ENCODE data around the gene RPL11.

The RPL11 gene

DNA sequence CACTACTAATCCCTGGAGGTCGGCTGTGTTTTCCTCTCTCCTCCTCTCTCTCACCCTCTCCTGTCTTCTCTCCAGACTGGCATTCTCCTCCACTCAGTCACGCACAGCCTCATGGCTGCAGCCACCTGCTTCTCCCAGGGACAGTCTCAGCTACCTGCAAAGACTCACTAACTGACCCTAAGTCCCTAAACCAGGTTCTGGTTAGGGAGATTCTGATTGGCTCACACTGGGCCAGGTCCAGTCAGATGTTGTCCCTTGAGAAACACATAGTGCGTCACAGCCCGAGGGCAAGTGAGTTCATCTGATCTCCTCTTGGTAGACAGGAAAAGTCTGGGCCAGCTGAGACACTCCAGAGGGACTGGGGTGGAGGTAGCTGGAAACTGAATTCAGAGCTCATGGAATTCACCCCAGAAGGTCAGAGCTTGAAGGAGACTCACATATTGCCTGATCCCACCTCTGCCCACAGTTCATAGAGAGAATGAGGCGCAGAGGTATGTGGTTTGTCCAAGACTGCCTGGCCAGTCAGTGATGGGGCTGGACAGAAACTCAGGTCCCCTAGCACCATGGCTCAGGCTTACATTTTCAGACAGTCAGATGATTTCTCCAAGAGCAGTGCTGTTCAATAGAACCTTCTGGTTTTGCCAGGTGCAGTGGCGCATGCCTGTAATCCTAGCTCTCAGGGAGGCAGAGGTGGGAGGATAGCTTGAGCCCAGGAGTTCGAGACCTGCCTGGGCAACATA is 40.4 kb upstream of the RPL11 start:
- no peak overlapping the region for H3K27ac ChIP-seq (ENCODE audit: insufficient read depth, low read depth, low read length, poor library complexity, severe bottlenecking)
- no peaks in the 10 kb centered on the region for H3K9me3 ChIP-seq (ENCODE audit: control insufficient read depth, low read length)
- no peaks in the 10 kb centered on the region for H3K4me1 ChIP-seq (ENCODE audit: control insufficient read depth, insufficient read depth, low read length)
- no peaks in the 10 kb centered on the region for H3K36me3 ChIP-seq (ENCODE audit: control insufficient read depth, insufficient read depth, low read length)
- WGBS, 2 experiments = 87 to 88% methylated on average over 6 of the region's 7 CpGs
- no peak overlapping the region for H3K4me3 ChIP-seq (ENCODE audit: insufficient read depth, low read depth, low read length)
- H3K27me3 ChIP-seq (ENCODE audit: control insufficient read depth, insufficient read depth, low read length, poor library complexity, severe bottlenecking) = no peaks in the 10 kb centered on the region

DNA sequence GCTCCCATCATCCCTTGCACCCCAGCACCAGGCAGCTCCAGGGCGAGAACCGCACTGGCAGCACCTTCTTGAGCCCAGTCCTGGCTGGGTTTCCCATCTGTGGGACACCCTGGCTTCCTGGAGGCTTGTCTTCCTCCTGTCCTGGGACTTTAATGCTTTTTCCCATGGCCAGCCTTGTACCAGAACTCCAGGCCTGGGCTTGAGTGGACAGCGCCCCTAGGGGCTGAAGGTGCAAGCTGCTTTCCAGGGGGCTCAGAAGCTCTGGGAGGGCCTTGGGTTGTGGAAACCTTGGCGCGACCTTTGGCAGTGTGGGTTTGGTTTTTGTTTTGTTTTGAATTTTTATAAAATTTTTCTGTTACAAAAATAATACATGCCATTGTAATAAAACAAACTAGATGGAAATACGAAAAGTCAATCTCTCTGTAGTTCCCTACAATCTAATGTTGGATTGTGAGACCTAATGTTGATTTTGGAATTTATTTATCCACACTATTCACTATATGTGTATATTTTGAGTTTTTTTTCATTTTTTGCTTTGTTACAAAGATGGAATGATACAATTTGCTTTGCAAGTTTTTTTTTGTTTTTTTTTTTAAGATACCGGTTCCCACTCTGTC is 33.8 kb upstream of the RPL11 start:
- 44 to 53% methylated on average over 5 to 6 of the region's 7 CpGs for whole genome bisulfite sequencing, 2 experiments
- Histone ChIP-seq H3K27ac (ENCODE audit: insufficient read depth, low read depth, low read length, poor library complexity, severe bottlenecking) (no peak overlapping the region), H3K4me1 (ENCODE audit: control insufficient read depth, insufficient read depth, low read length) (no peaks in the 10 kb centered on the region), H3K36me3 (ENCODE audit: control insufficient read depth, insufficient read depth, low read length) (no peaks in the 10 kb centered on the region), H3K9me3 (ENCODE audit: control insufficient read depth, low read length) (no peaks in the 10 kb centered on the region), H3K27me3 (ENCODE audit: control insufficient read depth, insufficient read depth, low read length, poor library complexity, severe bottlenecking) (no peaks in the 10 kb centered on the region), H3K4me3 (ENCODE audit: insufficient read depth, low read depth, low read length) (no peak overlapping the region)

DNA sequence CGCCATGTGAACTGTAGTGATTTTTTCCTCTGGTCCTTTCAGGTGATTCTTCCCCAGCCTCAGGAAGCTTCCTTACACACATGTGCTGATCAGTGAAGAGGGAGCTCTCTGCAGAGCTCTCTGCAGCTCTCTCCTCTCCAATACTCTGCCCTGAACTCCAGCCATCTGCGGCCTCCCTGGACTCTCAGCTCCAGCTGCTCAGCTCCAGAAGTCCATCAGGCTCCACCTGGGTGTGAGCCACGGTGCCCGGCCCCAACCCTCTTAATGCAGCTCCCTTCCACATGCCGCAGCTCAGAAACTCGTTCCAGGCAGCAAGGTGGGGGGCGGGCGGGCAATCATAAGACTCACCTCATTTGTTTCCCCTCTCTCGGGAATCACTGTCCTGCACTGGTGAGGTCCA is 30.9 kb upstream of the RPL11 start:
- no peaks in the 10 kb centered on the region for H3K9me3 ChIP-seq (ENCODE audit: control insufficient read depth, low read length)
- 91 to 93% methylated on average over 9 of the region's 9 CpGs for WGBS, 2 experiments
- no peak overlapping the region for H3K27ac ChIP-seq (ENCODE audit: insufficient read depth, low read depth, low read length, poor library complexity, severe bottlenecking)
- no peaks in the 10 kb centered on the region for H3K27me3 ChIP-seq (ENCODE audit: control insufficient read depth, insufficient read depth, low read length, poor library complexity, severe bottlenecking)
- no peaks in the 10 kb centered on the region for H3K36me3 ChIP-seq (ENCODE audit: control insufficient read depth, insufficient read depth, low read length)
- H3K4me3 ChIP-seq (ENCODE audit: insufficient read depth, low read depth, low read length) = no peak overlapping the region
- no peaks in the 10 kb centered on the region for H3K4me1 ChIP-seq (ENCODE audit: control insufficient read depth, insufficient read depth, low read length)

DNA sequence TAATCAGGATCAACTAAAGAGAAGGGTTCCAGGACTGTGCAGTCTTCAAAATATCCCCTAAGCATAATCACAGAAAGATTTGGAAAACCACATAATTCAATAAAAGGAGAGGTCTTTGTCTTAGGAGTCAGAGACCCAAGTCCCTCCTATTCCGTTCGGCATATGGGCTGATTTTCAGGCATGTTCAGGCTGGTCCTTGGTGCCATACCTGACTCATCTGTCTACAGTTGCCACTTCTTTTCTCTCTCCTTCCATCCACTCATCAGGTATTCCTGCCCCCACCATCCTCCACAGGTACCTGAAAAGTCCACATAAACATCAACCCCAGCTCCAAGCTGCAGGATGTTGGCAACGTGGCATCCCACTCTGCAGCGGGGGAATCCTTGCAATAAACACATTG is 29.7 kb upstream of the RPL11 start:
- 67 to 72% methylated on average over 4 of the region's 4 CpGs for WGBS, 2 experiments
- H3K27me3 ChIP-seq (ENCODE audit: control insufficient read depth, insufficient read depth, low read length, poor library complexity, severe bottlenecking) = no peaks in the 10 kb centered on the region

DNA sequence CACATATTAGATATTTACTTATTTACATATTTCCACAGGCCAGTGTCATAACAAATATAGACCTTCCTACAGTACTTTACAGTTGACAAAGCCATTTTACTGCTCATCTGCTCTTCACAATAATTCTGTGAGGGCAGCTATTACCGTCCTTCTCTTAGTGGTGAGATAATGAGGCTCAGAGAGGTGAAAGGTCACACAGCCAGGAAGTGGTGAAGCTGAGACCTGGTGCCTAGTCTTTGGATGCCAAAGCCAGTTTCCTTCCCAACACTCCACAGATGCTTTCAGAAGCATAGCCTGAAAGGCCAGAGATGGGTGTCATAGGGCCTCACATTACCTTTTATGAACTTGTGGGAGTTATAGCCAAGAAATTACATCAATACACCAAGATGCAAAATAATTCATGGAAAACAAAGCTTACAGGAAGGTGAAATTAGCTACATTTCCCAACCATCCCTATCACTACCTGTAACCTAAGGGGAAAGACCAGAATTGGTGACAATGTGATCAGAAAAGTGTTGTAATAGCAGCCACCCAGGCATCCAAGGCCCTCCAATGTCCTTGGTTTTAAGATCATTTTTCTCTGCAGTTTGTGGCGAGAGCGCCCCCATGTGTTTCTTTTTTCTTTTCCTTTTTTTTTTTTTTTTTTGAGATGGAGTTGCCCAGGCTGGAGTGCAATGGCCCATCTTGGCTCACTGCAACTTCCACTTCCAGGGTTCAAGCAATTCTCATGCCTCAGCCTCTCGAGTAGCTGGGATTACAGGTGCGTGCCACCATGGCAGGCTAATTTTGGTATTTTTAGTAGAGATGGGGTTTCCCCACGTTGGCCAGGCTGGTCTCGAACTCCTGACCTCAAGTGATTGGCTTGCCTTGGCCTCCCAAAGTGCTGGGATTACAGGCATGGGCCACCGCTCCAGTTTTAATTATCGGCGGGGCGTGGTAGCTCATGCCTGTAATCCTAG is 26.5 kb upstream of the RPL11 start:
- WGBS, 2 experiments = 60 to 66% methylated on average over 11 of the region's 11 CpGs
- H3K27me3 ChIP-seq (ENCODE audit: control insufficient read depth, insufficient read depth, low read length, poor library complexity, severe bottlenecking) = no peaks in the 10 kb centered on the region
- no peaks in the 10 kb centered on the region for H3K36me3 ChIP-seq (ENCODE audit: control insufficient read depth, insufficient read depth, low read length)
- no peak overlapping the region for H3K27ac ChIP-seq (ENCODE audit: insufficient read depth, low read depth, low read length, poor library complexity, severe bottlenecking)
- no peaks in the 10 kb centered on the region for H3K4me1 ChIP-seq (ENCODE audit: control insufficient read depth, insufficient read depth, low read length)
- H3K9me3 ChIP-seq (ENCODE audit: control insufficient read depth, low read length) = no peaks in the 10 kb centered on the region
- no peak overlapping the region for H3K4me3 ChIP-seq (ENCODE audit: insufficient read depth, low read depth, low read length)

More for the DNA sequence above, 29.7 kb upstream of the RPL11 start:
- H3K27ac ChIP-seq (ENCODE audit: insufficient read depth, low read depth, low read length, poor library complexity, severe bottlenecking) = no peak overlapping the region
- no peaks in the 10 kb centered on the region for H3K9me3 ChIP-seq (ENCODE audit: control insufficient read depth, low read length)
- H3K4me1 ChIP-seq (ENCODE audit: control insufficient read depth, insufficient read depth, low read length) = no peaks in the 10 kb centered on the region
- H3K4me3 ChIP-seq (ENCODE audit: insufficient read depth, low read depth, low read length) = no peak overlapping the region
- H3K36me3 ChIP-seq (ENCODE audit: control insufficient read depth, insufficient read depth, low read length) = no peaks in the 10 kb centered on the region

DNA sequence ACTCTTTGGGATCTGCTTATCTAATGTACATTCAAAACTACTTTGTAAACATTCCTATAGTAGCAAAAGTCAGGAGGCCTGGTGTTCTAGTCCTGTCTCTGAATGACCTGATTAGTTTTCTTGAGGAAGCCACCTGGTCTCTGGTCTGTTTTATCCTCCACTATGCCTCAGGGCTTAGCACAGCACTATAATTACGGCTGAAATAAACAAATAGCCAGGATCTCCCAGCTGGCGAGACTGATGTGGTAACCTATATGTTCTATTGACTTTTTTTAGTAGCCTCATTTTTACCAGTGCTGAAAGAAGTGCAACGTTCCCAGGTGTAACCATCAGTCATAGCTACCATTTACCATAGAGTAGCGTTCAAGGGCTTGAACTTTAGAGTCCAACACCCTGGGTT is 24.2 kb upstream of the RPL11 start:
- WGBS, 2 experiments = 91 to 93% methylated on average over 4 of the region's 4 CpGs
- Histone ChIP-seq H3K36me3 (ENCODE audit: control insufficient read depth, insufficient read depth, low read length) (no peaks in the 10 kb centered on the region), H3K4me3 (ENCODE audit: insufficient read depth, low read depth, low read length) (no peak overlapping the region), H3K9me3 (ENCODE audit: control insufficient read depth, low read length) (no peaks in the 10 kb centered on the region), H3K4me1 (ENCODE audit: control insufficient read depth, insufficient read depth, low read length) (no peaks in the 10 kb centered on the region), H3K27me3 (ENCODE audit: control insufficient read depth, insufficient read depth, low read length, poor library complexity, severe bottlenecking) (no peaks in the 10 kb centered on the region), H3K27ac (ENCODE audit: insufficient read depth, low read depth, low read length, poor library complexity, severe bottlenecking) (no peak overlapping the region)

DNA sequence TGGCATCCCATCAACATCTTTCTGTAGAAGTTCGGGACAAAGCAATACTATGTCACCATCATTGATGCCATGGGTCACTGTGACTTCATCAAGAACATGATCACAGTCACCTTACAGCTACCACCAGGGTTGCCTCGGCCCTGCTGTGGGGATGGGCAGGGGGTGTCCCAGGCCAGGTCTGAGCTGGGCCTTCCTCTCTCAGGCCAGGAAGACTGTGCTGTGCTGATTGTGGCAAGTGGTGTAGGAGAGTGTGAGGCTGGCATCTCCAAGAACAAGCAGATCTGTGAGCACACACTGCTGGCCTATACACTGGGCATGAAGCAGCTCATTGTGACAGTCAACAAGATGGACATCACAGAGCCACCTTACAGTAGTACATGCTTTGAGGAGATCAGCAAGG is 20.9 kb upstream of the RPL11 start:
- Histone ChIP-seq H3K36me3 (ENCODE audit: control insufficient read depth, insufficient read depth, low read length) (no peaks in the 10 kb centered on the region), H3K27me3 (ENCODE audit: control insufficient read depth, insufficient read depth, low read length, poor library complexity, severe bottlenecking) (peaks cover 7% of the 10 kb centered on the region), H3K4me3 (ENCODE audit: insufficient read depth, low read depth, low read length) (no peak overlapping the region), H3K9me3 (ENCODE audit: control insufficient read depth, low read length) (no peaks in the 10 kb centered on the region), H3K27ac (ENCODE audit: insufficient read depth, low read depth, low read length, poor library complexity, severe bottlenecking) (no peak overlapping the region), H3K4me1 (ENCODE audit: control insufficient read depth, insufficient read depth, low read length) (no peaks in the 10 kb centered on the region)
- 89 to 91% methylated on average over 2 of the region's 2 CpGs for WGBS, 2 experiments

DNA sequence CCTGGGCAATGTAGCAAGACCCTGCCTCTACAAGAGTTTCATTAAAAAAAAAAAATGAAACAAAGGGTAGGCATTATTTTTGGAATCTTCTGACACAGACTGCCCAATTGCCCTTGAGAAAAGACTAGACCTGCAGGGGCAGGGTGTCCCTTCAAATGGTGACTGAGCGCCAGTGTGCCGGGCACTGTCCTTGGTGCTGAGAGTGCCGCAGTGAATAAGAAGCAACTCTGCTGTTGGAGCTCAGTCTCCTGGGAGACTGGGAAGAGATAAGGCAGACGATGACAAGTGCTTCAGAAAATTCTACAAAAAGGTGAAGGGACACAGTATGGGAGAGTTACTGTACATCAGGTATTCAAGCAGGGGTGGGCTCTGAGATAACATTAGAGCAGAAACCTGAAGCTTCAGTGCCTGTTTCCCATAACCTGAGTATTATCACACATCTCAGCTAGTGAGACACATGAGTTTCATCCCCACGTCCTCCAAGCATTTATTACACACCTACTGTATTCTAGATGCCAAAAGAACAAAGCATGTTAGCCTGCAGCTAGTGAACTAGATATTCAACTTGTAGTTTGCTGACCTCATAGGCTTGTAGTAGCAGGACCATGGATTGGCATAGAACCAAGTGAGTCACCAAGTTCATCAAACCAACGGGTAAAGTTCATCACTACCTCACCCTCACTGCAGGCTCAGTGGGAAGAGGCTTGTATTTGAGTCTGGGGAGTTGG is 18.4 kb upstream of the RPL11 start:
- peaks cover 10% of the 10 kb centered on the region for H3K27me3 ChIP-seq (ENCODE audit: control insufficient read depth, insufficient read depth, low read length, poor library complexity, severe bottlenecking)
- H3K4me1 ChIP-seq (ENCODE audit: control insufficient read depth, insufficient read depth, low read length) = no peaks in the 10 kb centered on the region
- 31 to 32% methylated on average over 6 of the region's 6 CpGs for WGBS, 2 experiments
- H3K36me3 ChIP-seq (ENCODE audit: control insufficient read depth, insufficient read depth, low read length) = no peaks in the 10 kb centered on the region
- no peak overlapping the region for H3K27ac ChIP-seq (ENCODE audit: insufficient read depth, low read depth, low read length, poor library complexity, severe bottlenecking)
- H3K9me3 ChIP-seq (ENCODE audit: control insufficient read depth, low read length) = no peaks in the 10 kb centered on the region
- H3K4me3 ChIP-seq (ENCODE audit: insufficient read depth, low read depth, low read length) = no peak overlapping the region

DNA sequence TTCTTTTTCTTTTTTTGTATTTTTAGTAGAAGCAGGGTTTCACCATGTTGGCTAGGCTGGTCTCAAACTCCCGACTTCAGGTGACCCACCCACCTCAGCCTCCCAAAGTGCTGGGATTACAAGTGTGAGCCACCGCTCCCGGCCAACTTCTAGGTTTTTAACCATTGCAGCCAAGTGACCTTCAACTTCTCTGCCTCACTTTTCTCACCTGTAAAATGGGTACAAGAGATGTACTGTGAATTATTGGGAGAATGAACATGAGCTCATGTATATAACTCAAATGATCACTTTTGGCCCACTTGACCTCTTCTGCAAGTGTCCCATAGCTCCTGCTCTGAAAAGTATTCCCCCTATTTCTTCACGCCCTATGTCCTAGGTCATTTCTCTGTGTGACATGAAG is 11.8 kb upstream of the RPL11 start:
- no peak overlapping the region for H3K27ac ChIP-seq (ENCODE audit: insufficient read depth, low read depth, low read length, poor library complexity, severe bottlenecking)
- H3K4me1 ChIP-seq (ENCODE audit: control insufficient read depth, insufficient read depth, low read length) = no peaks in the 10 kb centered on the region
- H3K4me3 ChIP-seq (ENCODE audit: insufficient read depth, low read depth, low read length) = no peak overlapping the region
- peaks cover 8% of the 10 kb centered on the region for H3K27me3 ChIP-seq (ENCODE audit: control insufficient read depth, insufficient read depth, low read length, poor library complexity, severe bottlenecking)
- 87 to 94% methylated on average over 4 of the region's 4 CpGs for WGBS, 2 experiments
- no peaks in the 10 kb centered on the region for H3K9me3 ChIP-seq (ENCODE audit: control insufficient read depth, low read length)
- no peaks in the 10 kb centered on the region for H3K36me3 ChIP-seq (ENCODE audit: control insufficient read depth, insufficient read depth, low read length)

Data from ectodermal cell (in vitro differentiated cells).